Fibroblast of lung (primary cell): ENCODE data around the gene NEMP2. TPM values are rescaled to one million over a fixed set of nuclear protein-coding genes. Genes with fewer than 3 reads are reported as not detected.

ENCODE experiments used
- DNase-seq, 2 donors: peaks; one replicate each; pipeline versions ENCODE4 v3.0.0 to v3.0.0-alpha.2; 2010; ENCODE audit warnings: low read depth in 2 of 2
- H2AFZ ChIP-seq: 2 replicates; pipeline ENCODE4 v1.5.1; 2012; ENCODE audit warnings: low read length, control low read depth, inconsistent platforms
- H3K27ac ChIP-seq: 2 replicates; pipeline ENCODE4 v1.5.1; 2011; ENCODE audit warnings: low read length, control low read depth; ENCODE audit not compliant: insufficient read depth
- H3K27me3 ChIP-seq: 2 replicates; pipeline ENCODE4 v1.5.1; 2011; ENCODE audit warnings: mild to moderate bottlenecking, low read length; ENCODE audit not compliant: control insufficient read depth, insufficient read depth
- H3K36me3 ChIP-seq: 2 replicates; pipeline ENCODE4 v1.5.1; 2011; ENCODE audit warnings: low read length; ENCODE audit not compliant: control insufficient read depth, insufficient read depth
- H3K4me1 ChIP-seq: 2 replicates; pipeline ENCODE4 v1.5.1; 2011; ENCODE audit warnings: low read length; ENCODE audit not compliant: control insufficient read depth, insufficient read depth; ENCODE audit errors: extremely low read depth
- H3K4me2 ChIP-seq: 2 replicates; pipeline ENCODE4 v1.5.1; 2011; ENCODE audit warnings: low read length, control low read depth; ENCODE audit not compliant: insufficient read depth; ENCODE audit errors: extremely low read depth
- H3K4me3 ChIP-seq, 4 experiments: fragments of 200-600 bp in 1 of 4; sonication (generic) in 1 of 4; replicated peaks in 1 of 4; 2 replicates each; pipeline ENCODE4 v1.5.1; 2011 to 2016; ENCODE audit warnings: low read length in 4 of 4, low read depth in 3 of 4, mild to moderate bottlenecking in 3 of 4, control low read depth in 2 of 4, inconsistent platforms in 1 of 4, mixed read lengths in 1 of 4; ENCODE audit not compliant: insufficient read depth in 1 of 4; ENCODE audit errors: control extremely low read depth in 1 of 4
- H3K79me2 ChIP-seq: 2 replicates; pipeline ENCODE4 v1.5.1; 2012; ENCODE audit warnings: mild to moderate bottlenecking, low read length, inconsistent platforms; ENCODE audit not compliant: control insufficient read depth, insufficient read depth
- H3K9ac ChIP-seq: 2 replicates; pipeline ENCODE4 v1.5.1; 2011; ENCODE audit warnings: mild to moderate bottlenecking, low read length, control low read depth; ENCODE audit not compliant: insufficient read depth
- H3K9me3 ChIP-seq: 2 replicates; pipeline ENCODE4 v1.5.1; 2012; ENCODE audit warnings: low read depth, low read length; ENCODE audit not compliant: control insufficient read depth, insufficient read depth
- H4K20me1 ChIP-seq: 2 replicates; pipeline ENCODE4 v1.5.1; 2011; ENCODE audit warnings: low read length; ENCODE audit not compliant: control insufficient read depth, insufficient read depth; ENCODE audit errors: extremely low read depth
- CTCF ChIP-seq, 2 donors: IDR thresholded peaks in 1 of 2; conservative IDR thresholded peaks in 1 of 2; 1 replicate in 1 of 2; 2 replicates in 1 of 2; pipeline ENCODE4 v1.5.1; 2011 to 2012; ENCODE audit warnings: low read length in 2 of 2, control low read depth in 1 of 2, inconsistent platforms in 1 of 2, low read depth in 1 of 2, mild to moderate bottlenecking in 1 of 2
- EZH2 ChIP-seq: IDR thresholded peaks from 2 replicates; pipeline ENCODE4 v1.5.1; 2012; ENCODE audit warnings: low read length, control low read depth, mild to moderate bottlenecking; ENCODE audit errors: missing control alignments
- polyA plus RNA-seq, 2 donors: library from polyadenylated mRNA; depleted of rRNA in 1 of 2; stranded (reverse) in 1 of 2; unstranded in 1 of 2; fragments of >200 nt; gene quantifications; 2 replicates each; pipeline ENCODE4 v1.2.1, GENCODE V29; 2011 to 2012; ENCODE audit warnings: missing spikeins in 1 of 2
- total RNA-seq: library from RNA; depleted of rRNA; stranded (reverse); fragments of >200 nt; gene quantifications from 2 replicates; pipeline ENCODE4 v1.2.1, GENCODE V29; 2014

The NEMP2 gene
- total and polyA plus RNA-seq, 2 donors (not counting 1 experiment from before 2014, with no cell fraction given): 5.5 to 6.3 TPM

DNA sequence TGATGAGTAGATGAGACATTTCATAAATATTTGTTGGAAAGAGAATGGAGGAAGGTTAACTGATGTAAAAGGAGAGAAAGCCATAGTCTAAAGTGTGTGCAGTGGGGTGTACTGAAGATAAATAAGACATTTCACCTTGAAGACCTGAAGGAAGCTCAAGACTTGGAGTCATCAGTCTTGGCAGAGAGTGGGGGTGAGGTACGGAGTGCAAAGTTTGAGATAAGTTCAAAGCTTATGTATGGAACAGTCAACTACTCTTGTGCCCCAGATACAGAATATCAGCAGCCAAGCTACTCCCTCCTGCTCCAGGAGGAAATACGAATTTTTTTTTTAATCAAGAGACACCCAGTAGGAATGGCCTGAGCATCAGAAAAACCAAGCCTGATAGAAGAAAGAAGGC is 30.3 kb upstream of the NEMP2 start:
- no peak for DNase-seq
- Histone ChIP-seq H3K27me3 (no peaks in the 10 kb centered on the region), H3K9me3 (no peaks in the 10 kb centered on the region), H2AFZ (no peak overlapping the region), H3K36me3 (no peaks in the 10 kb centered on the region), H3K4me2 (no peak overlapping the region), H3K4me1 (no peaks in the 10 kb centered on the region), H3K27ac (no peak overlapping the region), H4K20me1 (no peaks in the 10 kb centered on the region), H3K9ac (no peak overlapping the region), H3K79me2 (no peaks in the 10 kb centered on the region), H3K4me3 (no peak overlapping the region)
- no peak for TF ChIP-seq EZH2
- no peak for TF ChIP-seq CTCF (conservative IDR thresholded peaks at IDR 0.05 in 1 of 2, IDR thresholded peaks at IDR 0.05 in 1 of 2; ENCODE audit: low read depth in 1 of 2, low read length in 2 of 2)

- H3K9ac ChIP-seq: no peak overlapping the region
- H4K20me1 ChIP-seq: no peaks in the 10 kb centered on the region
- no peaks in the 10 kb centered on the region for H3K79me2 ChIP-seq
- no peak for TF ChIP-seq EZH2
- no peak for TF ChIP-seq CTCF (conservative IDR thresholded peaks at IDR 0.05 in 1 of 2, IDR thresholded peaks at IDR 0.05 in 1 of 2; ENCODE audit: low read depth in 1 of 2, low read length in 2 of 2)
- no peaks in the 10 kb centered on the region for H3K9me3 ChIP-seq
- no peaks in the 10 kb centered on the region for H3K4me1 ChIP-seq
- no peaks in the 10 kb centered on the region for H3K36me3 ChIP-seq
- H3K27ac ChIP-seq: no peak overlapping the region
- DNase-seq: no peak
- H3K4me2 ChIP-seq: no peak overlapping the region
- H3K27me3 ChIP-seq: no peaks in the 10 kb centered on the region
- H3K4me3 ChIP-seq: no peak overlapping the region
- H2AFZ ChIP-seq: no peak overlapping the region
Observed at GRCh38 chr2:190563646-190564045, 29.1 kb upstream of the NEMP2 start.

DNA sequence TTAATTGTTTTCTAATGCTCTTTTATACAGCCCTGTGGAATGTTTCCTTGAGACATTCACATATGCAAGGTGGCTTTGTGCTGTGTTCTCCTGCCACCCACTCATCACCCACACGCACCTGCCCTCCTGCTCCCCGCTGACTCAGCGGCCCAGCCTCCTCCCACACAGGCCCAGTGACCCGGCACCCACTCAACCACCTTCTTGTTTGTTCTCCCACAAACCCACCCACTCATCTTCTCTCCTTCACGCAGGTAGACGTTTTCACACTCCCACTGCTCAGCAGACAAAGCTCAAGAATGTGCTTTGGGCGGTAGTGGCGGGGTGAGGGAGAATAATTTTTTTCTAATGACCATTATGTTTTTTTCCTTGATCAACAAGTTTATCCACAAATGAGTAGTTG is 28.6 kb upstream of the NEMP2 start:
- Histone ChIP-seq H2AFZ (no peak overlapping the region), H3K4me3 (no peak overlapping the region), H3K9me3 (no peaks in the 10 kb centered on the region), H3K4me1 (no peaks in the 10 kb centered on the region), H4K20me1 (no peaks in the 10 kb centered on the region), H3K79me2 (no peaks in the 10 kb centered on the region), H3K36me3 (no peaks in the 10 kb centered on the region), H3K9ac (no peak overlapping the region), H3K27me3 (no peaks in the 10 kb centered on the region), H3K4me2 (no peak overlapping the region), H3K27ac (no peak overlapping the region)
- TF ChIP-seq EZH2: no peak
- TF ChIP-seq CTCF (conservative IDR thresholded peaks at IDR 0.05 in 1 of 2, IDR thresholded peaks at IDR 0.05 in 1 of 2; ENCODE audit: low read depth in 1 of 2, low read length in 2 of 2): no peak
- DNase-seq: no peak
